Stomach smooth muscle (tissue), 2 donors: ENCODE data around the gene SLC16A13.

Source experiments
- H3K27ac ChIP-seq: one replicate; pipeline ENCODE4 v1.7.0; 2013; ENCODE audit warnings: mild to moderate bottlenecking, low read length, inconsistent platforms
- H3K27me3 ChIP-seq, 2 donors: one replicate each; pipeline ENCODE4 v1.7.0; 2013; ENCODE audit warnings: low read length in 2 of 2; ENCODE audit not compliant: insufficient read depth in 2 of 2, control insufficient read depth in 1 of 2
- H3K36me3 ChIP-seq, 2 donors: one replicate each; pipeline ENCODE4 v1.7.0; 2013; ENCODE audit warnings: low read length in 2 of 2; ENCODE audit not compliant: control insufficient read depth in 2 of 2, insufficient read depth in 2 of 2
- H3K4me1 ChIP-seq: one replicate; pipeline ENCODE4 v1.7.0; 2013; ENCODE audit warnings: low read length; ENCODE audit not compliant: control insufficient read depth, insufficient read depth
- H3K4me3 ChIP-seq, 2 donors: one replicate each; pipeline ENCODE4 v1.7.0; 2013; ENCODE audit warnings: low read length in 2 of 2
- H3K9ac ChIP-seq, 2 donors: one replicate each; pipeline ENCODE4 v1.7.0; 2013; ENCODE audit warnings: low read length in 2 of 2, mild to moderate bottlenecking in 1 of 2
- H3K9me3 ChIP-seq, 2 donors: one replicate each; pipeline ENCODE4 v1.7.0; 2013; ENCODE audit warnings: low read length in 2 of 2; ENCODE audit not compliant: control insufficient read depth in 2 of 2
- donor health status: healthy.
- donor health status: Pancreatic carcinoma.

Gene SLC16A13

GRCh38 chr17:7021993-7022778 lies 13.6 kb upstream of the SLC16A13 start:
- peaks cover 16 to 24% of the 10 kb centered on the region in 2 donors for H3K27me3 ChIP-seq
- H3K27ac ChIP-seq, result peak overlapping the region; percentile 64
- peaks cover 47% of the 10 kb centered on the region for H3K4me1 ChIP-seq
- peaks cover 0 to 3% of the 10 kb centered on the region in 2 donors for H3K36me3 ChIP-seq
- peak overlapping the region; percentile 31 to 59 for H3K4me3 ChIP-seq
- peak overlapping the region; percentile 45 to 58 for H3K9ac ChIP-seq
- H3K9me3 ChIP-seq, result no peaks in the 10 kb centered on the region

- Histone ChIP-seq H3K4me3 (peak within 1 kb of the TSS; percentile 31 to 59), H3K27me3 (peaks cover 16 to 24% of the 10 kb centered on the region in 2 donors), H3K27ac (peak within 1 kb of the TSS; percentile 64), H3K36me3 (no peaks in the 10 kb centered on the region), H3K9ac (peak within 1 kb of the TSS; percentile 42 to 51), H3K9me3 (no peaks in the 10 kb centered on the region), H3K4me1 (peaks cover 39% of the 10 kb centered on the region)
Observed at GRCh38 chr17:7022781-7023571, 12.8 kb upstream of the SLC16A13 start, which contains the start of gene BCL6B. Gene BCL6B (plus strand): TSS chr17:7023050. CDS start chr17:7023672, 622 bp downstream.

GRCh38 chr17:7023576-7024401 lies 12.0 kb upstream of the SLC16A13 start:
- Histone ChIP-seq H3K27me3 (peaks cover 17 to 24% of the 10 kb centered on the region in 2 donors), H3K9me3 (no peaks in the 10 kb centered on the region), H3K4me1 (peaks cover 31% of the 10 kb centered on the region), H3K9ac (peak overlapping the region; percentile 42 to 51), H3K36me3 (no peaks in the 10 kb centered on the region), H3K4me3 (peak overlapping the region in 1 of 2 donors; percentile 57), H3K27ac (peak overlapping the region; percentile 64)

- Histone ChIP-seq H3K4me3 (no peak overlapping the region), H3K27ac (no peak overlapping the region), H3K9ac (no peak overlapping the region), H3K4me1 (peaks cover 27% of the 10 kb centered on the region), H3K36me3 (no peaks in the 10 kb centered on the region), H3K9me3 (no peaks in the 10 kb centered on the region), H3K27me3 (peaks cover 17 to 24% of the 10 kb centered on the region in 2 donors)
Observed at GRCh38 chr17:7024402-7024785, 11.4 kb upstream of the SLC16A13 start.

GRCh38 chr17:7025245-7025644 lies 10.6 kb upstream of the SLC16A13 start:
- H3K9me3 ChIP-seq, result no peaks in the 10 kb centered on the region
- no peak overlapping the region for H3K27ac ChIP-seq
- H3K4me1 ChIP-seq, result peaks cover 23% of the 10 kb centered on the region
- H3K36me3 ChIP-seq, result no peaks in the 10 kb centered on the region
- H3K4me3 ChIP-seq, result no peak overlapping the region
- H3K9ac ChIP-seq, result no peak overlapping the region
- peaks cover 17 to 24% of the 10 kb centered on the region in 2 donors for H3K27me3 ChIP-seq

GRCh38 chr17:7026471-7027115 lies 9.2 kb upstream of the SLC16A13 start:
- no peaks in the 10 kb centered on the region for H3K9me3 ChIP-seq
- H3K9ac ChIP-seq, result no peak overlapping the region
- H3K27me3 ChIP-seq, result peaks cover 12 to 24% of the 10 kb centered on the region in 2 donors
- H3K36me3 ChIP-seq, result no peaks in the 10 kb centered on the region
- no peak overlapping the region for H3K4me3 ChIP-seq
- H3K4me1 ChIP-seq, result peaks cover 20% of the 10 kb centered on the region
- no peak overlapping the region for H3K27ac ChIP-seq

- Histone ChIP-seq H3K9ac (no peak overlapping the region), H3K27ac (no peak overlapping the region), H3K27me3 (peaks cover 9 to 18% of the 10 kb centered on the region in 2 donors), H3K4me3 (no peak overlapping the region), H3K36me3 (no peaks in the 10 kb centered on the region), H3K9me3 (no peaks in the 10 kb centered on the region), H3K4me1 (peaks cover 12% of the 10 kb centered on the region)
Observed at GRCh38 chr17:7027335-7027734, 8.5 kb upstream of the SLC16A13 start.

GRCh38 chr17:7029096-7029495 lies 6.7 kb upstream of the SLC16A13 start:
- Histone ChIP-seq H3K27ac (no peak overlapping the region), H3K4me3 (no peak overlapping the region), H3K9ac (no peak overlapping the region), H3K4me1 (peaks cover 2% of the 10 kb centered on the region), H3K27me3 (peaks cover 2 to 4% of the 10 kb centered on the region in 2 donors), H3K9me3 (no peaks in the 10 kb centered on the region), H3K36me3 (no peaks in the 10 kb centered on the region)

GRCh38 chr17:7029659-7030058 lies 6.2 kb upstream of the SLC16A13 start:
- no peaks in the 10 kb centered on the region for H3K36me3 ChIP-seq
- peaks cover 2 to 3% of the 10 kb centered on the region in 2 donors for H3K27me3 ChIP-seq
- H3K9ac ChIP-seq, result no peak overlapping the region
- H3K4me1 ChIP-seq, result peaks cover 2% of the 10 kb centered on the region
- H3K4me3 ChIP-seq, result no peak overlapping the region
- no peak overlapping the region for H3K27ac ChIP-seq
- H3K9me3 ChIP-seq, result no peaks in the 10 kb centered on the region
